ENCODE results near the gene AGAP1. TPM values are rescaled to one million over a fixed set of nuclear protein-coding genes. Genes with fewer than 3 reads are reported as not detected.

AGAP1 gene
- 40.5 and 43.8 TPM in 2 replicates for total RNA-seq
- long read RNA-seq, partial matches to known transcripts = 3 of 21 reads
- long read RNA-seq, other reads (novel, unspliced or antisense) = 18 of 21 reads

- H3K36me3 Mint-ChIP-seq (ENCODE audit: unreplicated experiment) = no peaks in the 10 kb centered on the region
- peaks cover 12% of the 10 kb centered on the region for H3K9me3 Mint-ChIP-seq (ENCODE audit: unreplicated experiment)
- DNase-seq (ENCODE audit: extremely low spot score, unreplicated experiment) = peak; percentile 97
Measured at GRCh38 chr2:235493775-235494715, at the start of gene AGAP1. TSS of gene AGAP1 (plus strand) at chr2:235494043.

GRCh38 chr2:235444101-235444597 lies 49.7 kb upstream of the AGAP1 start:
- H3K4me3 Mint-ChIP-seq (ENCODE audit: unreplicated experiment) = no peak overlapping the region
- no peak for TF ChIP-seq CTCF (IDR thresholded peaks at IDR 0.05)
- H3K27ac Mint-ChIP-seq (ENCODE audit: unreplicated experiment) = no peak overlapping the region
- H3K4me1 Mint-ChIP-seq (ENCODE audit: unreplicated experiment) = no peaks in the 10 kb centered on the region
- peaks cover 23% of the 10 kb centered on the region for H3K27me3 Mint-ChIP-seq (ENCODE audit: unreplicated experiment)
- no peaks in the 10 kb centered on the region for H3K36me3 Mint-ChIP-seq (ENCODE audit: unreplicated experiment)
- no peak for DNase-seq (ENCODE audit: extremely low spot score, unreplicated experiment)
- H3K9me3 Mint-ChIP-seq (ENCODE audit: unreplicated experiment) = no peaks in the 10 kb centered on the region

More at GRCh38 chr2:235493775-235494715, at the start of gene AGAP1:
- peaks cover 2% of the 10 kb centered on the region for H3K27me3 Mint-ChIP-seq (ENCODE audit: unreplicated experiment)
- peak within 1 kb of the TSS; percentile 83 for H3K4me3 Mint-ChIP-seq (ENCODE audit: unreplicated experiment)
- TF ChIP-seq CTCF (IDR thresholded peaks at IDR 0.05) = no peak
- peak within 1 kb of the TSS; percentile 84 for H3K27ac Mint-ChIP-seq (ENCODE audit: unreplicated experiment)
- peaks cover 32% of the 10 kb centered on the region for H3K4me1 Mint-ChIP-seq (ENCODE audit: unreplicated experiment)

GRCh38 chr2:235445116-235445515 lies 48.7 kb upstream of the AGAP1 start:
- peaks cover 20% of the 10 kb centered on the region for H3K27me3 Mint-ChIP-seq (ENCODE audit: unreplicated experiment)
- no peak for DNase-seq (ENCODE audit: extremely low spot score, unreplicated experiment)
- H3K4me3 Mint-ChIP-seq (ENCODE audit: unreplicated experiment) = no peak overlapping the region
- TF ChIP-seq CTCF (IDR thresholded peaks at IDR 0.05) = no peak
- H3K27ac Mint-ChIP-seq (ENCODE audit: unreplicated experiment) = no peak overlapping the region
- H3K4me1 Mint-ChIP-seq (ENCODE audit: unreplicated experiment) = no peaks in the 10 kb centered on the region
- H3K36me3 Mint-ChIP-seq (ENCODE audit: unreplicated experiment) = no peaks in the 10 kb centered on the region
- no peaks in the 10 kb centered on the region for H3K9me3 Mint-ChIP-seq (ENCODE audit: unreplicated experiment)

- Mint-ChIP-seq H3K27me3 (ENCODE audit: unreplicated experiment) (peaks cover 22% of the 10 kb centered on the region), H3K36me3 (ENCODE audit: unreplicated experiment) (no peaks in the 10 kb centered on the region), H3K9me3 (ENCODE audit: unreplicated experiment) (no peaks in the 10 kb centered on the region), H3K27ac (ENCODE audit: unreplicated experiment) (no peak overlapping the region), H3K4me1 (ENCODE audit: unreplicated experiment) (no peaks in the 10 kb centered on the region), H3K4me3 (ENCODE audit: unreplicated experiment) (no peak overlapping the region)
- no peak for TF ChIP-seq CTCF (IDR thresholded peaks at IDR 0.05)
- no peak for DNase-seq (ENCODE audit: extremely low spot score, unreplicated experiment)
Measured at GRCh38 chr2:235446082-235446481, 47.8 kb upstream of the AGAP1 start.

GRCh38 chr2:235447210-235447609 lies 46.6 kb upstream of the AGAP1 start:
- no peaks in the 10 kb centered on the region for H3K36me3 Mint-ChIP-seq (ENCODE audit: unreplicated experiment)
- no peak overlapping the region for H3K4me3 Mint-ChIP-seq (ENCODE audit: unreplicated experiment)
- DNase-seq (ENCODE audit: extremely low spot score, unreplicated experiment) = no peak
- TF ChIP-seq CTCF (IDR thresholded peaks at IDR 0.05) = no peak
- no peak overlapping the region for H3K27ac Mint-ChIP-seq (ENCODE audit: unreplicated experiment)
- peaks cover 28% of the 10 kb centered on the region for H3K27me3 Mint-ChIP-seq (ENCODE audit: unreplicated experiment)
- no peaks in the 10 kb centered on the region for H3K9me3 Mint-ChIP-seq (ENCODE audit: unreplicated experiment)
- H3K4me1 Mint-ChIP-seq (ENCODE audit: unreplicated experiment) = no peaks in the 10 kb centered on the region

All from osteocyte (in vitro differentiated cells).